Neutrophil (primary cell): Measurements from ENCODE around the gene CLEC1B.
"Not testable (repeated sequence)": the region's sequence is repeated elsewhere in the genome, so short reads cannot be mapped to it uniquely, and the experiment has no call there.

Experiments used
- H3K27ac ChIP-seq: fragments of 200-600 bp; sonication (generic); 2 replicates; pipeline ENCODE4 v1.5.1; 2016; ENCODE audit warnings: mild to moderate bottlenecking, moderate library complexity
- H3K27me3 ChIP-seq: fragments of 200-600 bp; sonication (generic); 2 replicates; pipeline ENCODE4 v1.6.0; 2016; ENCODE audit warnings: mild to moderate bottlenecking
- H3K36me3 ChIP-seq: fragments of 200-600 bp; sonication (generic); 2 replicates; pipeline ENCODE4 v1.5.1; 2017
- H3K4me1 ChIP-seq, 2 experiments: fragments of 200-600 bp in 1 of 2; sonication (generic) in 1 of 2; 1 replicate in 1 of 2; 2 replicates in 1 of 2; pipeline versions ENCODE4 v1.5.1 to v1.6.1; 2013 to 2016; ENCODE audit warnings: low read depth in 1 of 2, low read length in 1 of 2, mild to moderate bottlenecking in 1 of 2, moderate library complexity in 1 of 2; ENCODE audit not compliant: control insufficient read depth in 1 of 2, insufficient read depth in 1 of 2
- H3K4me3 ChIP-seq, 2 experiments: fragments of 200-600 bp in 1 of 2; sonication (generic) in 1 of 2; 1 replicate in 1 of 2; 2 replicates in 1 of 2; pipeline ENCODE4 v1.5.1; 2013 to 2016; ENCODE audit warnings: low read depth in 1 of 2, low read length in 1 of 2, mild to moderate bottlenecking in 1 of 2, moderate library complexity in 1 of 2
- H3K9me3 ChIP-seq: fragments of 200-600 bp; sonication (generic); 2 replicates; pipeline ENCODE4 v1.5.1; 2016
- TF ChIP-seq, protein P1 (sequence below): fragments of 200-600 bp; sonication (generic); IDR thresholded peaks from 2 replicates; pipeline ENCODE4 v1.5.1; 2016; ENCODE audit warnings: antibody characterized with exemption

CLEC1B gene

DNA sequence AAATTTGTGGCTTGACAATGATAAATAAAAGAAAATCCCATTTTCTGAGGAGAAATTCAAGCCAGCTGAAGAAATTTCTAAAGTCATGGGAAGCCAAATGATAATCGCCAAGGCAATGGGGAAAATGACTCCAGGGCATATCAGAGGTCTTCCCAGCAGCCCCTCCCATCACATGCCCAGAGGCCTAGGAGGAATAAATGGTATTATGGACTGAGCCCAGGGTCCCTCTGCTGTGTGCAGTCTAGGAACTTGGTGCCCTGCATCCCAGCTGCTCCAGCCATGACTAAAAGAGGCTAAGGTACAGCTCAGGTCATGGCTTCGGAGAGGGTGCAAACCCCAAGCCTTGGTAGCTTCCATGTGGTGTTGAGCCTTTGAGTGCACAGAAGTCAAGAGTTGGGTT lies 23.3 kb downstream of the CLEC1B start:
- Histone ChIP-seq H3K36me3 (peaks cover 5% of the 10 kb centered on the region), H3K27me3 (no peaks in the 10 kb centered on the region), H3K9me3 (no peaks in the 10 kb centered on the region), H3K4me3 (no peak overlapping the region), H3K27ac (peak overlapping the region; percentile 82), H3K4me1 (peaks cover 88 to 93% of the 10 kb centered on the region in 2 experiments)
- TF ChIP-seq, protein P1, sequence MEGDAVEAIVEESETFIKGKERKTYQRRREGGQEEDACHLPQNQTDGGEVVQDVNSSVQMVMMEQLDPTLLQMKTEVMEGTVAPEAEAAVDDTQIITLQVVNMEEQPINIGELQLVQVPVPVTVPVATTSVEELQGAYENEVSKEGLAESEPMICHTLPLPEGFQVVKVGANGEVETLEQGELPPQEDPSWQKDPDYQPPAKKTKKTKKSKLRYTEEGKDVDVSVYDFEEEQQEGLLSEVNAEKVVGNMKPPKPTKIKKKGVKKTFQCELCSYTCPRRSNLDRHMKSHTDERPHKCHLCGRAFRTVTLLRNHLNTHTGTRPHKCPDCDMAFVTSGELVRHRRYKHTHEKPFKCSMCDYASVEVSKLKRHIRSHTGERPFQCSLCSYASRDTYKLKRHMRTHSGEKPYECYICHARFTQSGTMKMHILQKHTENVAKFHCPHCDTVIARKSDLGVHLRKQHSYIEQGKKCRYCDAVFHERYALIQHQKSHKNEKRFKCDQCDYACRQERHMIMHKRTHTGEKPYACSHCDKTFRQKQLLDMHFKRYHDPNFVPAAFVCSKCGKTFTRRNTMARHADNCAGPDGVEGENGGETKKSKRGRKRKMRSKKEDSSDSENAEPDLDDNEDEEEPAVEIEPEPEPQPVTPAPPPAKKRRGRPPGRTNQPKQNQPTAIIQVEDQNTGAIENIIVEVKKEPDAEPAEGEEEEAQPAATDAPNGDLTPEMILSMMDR, result no peak

DNA sequence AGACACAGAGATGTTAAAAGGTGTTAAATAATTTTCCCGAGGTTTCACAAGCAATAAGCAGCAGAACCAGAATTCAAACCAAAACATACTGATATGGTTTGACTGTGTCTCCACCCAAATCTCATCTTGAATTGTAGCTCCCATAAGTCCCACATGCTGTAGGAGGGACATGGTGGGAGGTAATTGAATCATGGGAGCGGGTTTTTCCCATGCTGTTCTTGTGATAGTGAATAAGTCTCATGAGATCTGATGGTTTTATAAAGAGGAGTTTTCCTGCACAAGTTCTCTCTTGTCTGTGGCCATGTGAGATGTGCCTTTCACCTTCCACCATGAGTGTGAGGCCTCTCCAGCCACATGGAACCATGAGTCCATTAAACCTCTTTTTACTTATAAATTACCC lies 24.2 kb downstream of the CLEC1B start:
- H3K27ac ChIP-seq, result peak overlapping the region; percentile 82
- H3K4me1 ChIP-seq, result peaks cover 96 to 99% of the 10 kb centered on the region in 2 experiments
- H3K4me3 ChIP-seq, H3K27me3 ChIP-seq, H3K36me3 ChIP-seq, H3K9me3 ChIP-seq: not testable (repeated sequence)

DNA sequence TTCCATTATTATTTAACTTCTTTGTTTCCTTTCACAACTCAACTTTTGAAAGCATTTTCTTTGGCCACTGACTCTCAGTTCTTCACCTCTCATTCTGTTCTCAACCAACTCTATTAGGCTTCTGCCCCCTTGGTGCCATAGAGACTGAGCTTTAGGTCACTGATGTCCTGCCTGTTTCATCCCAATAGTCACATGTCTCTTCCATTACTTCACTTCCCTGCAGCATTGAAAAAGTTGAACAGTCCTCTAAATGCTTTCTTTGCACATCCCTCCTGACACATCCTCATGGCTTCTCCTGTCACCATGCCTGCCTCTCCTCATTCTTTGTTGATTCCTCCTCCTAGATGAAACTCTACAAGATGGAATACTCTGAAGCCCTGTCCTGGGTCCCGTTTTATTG lies 25.0 kb downstream of the CLEC1B start:
- no peaks in the 10 kb centered on the region for H3K27me3 ChIP-seq
- no peaks in the 10 kb centered on the region for H3K9me3 ChIP-seq
- peak overlapping the region; percentile 82 for H3K27ac ChIP-seq
- TF ChIP-seq, protein P1, result no peak
- H3K36me3 ChIP-seq, result no peaks in the 10 kb centered on the region
- H3K4me3 ChIP-seq, result peak overlapping the region; percentile 49 to 68
- H3K4me1 ChIP-seq, result peaks cover 93 to 98% of the 10 kb centered on the region in 2 experiments

DNA sequence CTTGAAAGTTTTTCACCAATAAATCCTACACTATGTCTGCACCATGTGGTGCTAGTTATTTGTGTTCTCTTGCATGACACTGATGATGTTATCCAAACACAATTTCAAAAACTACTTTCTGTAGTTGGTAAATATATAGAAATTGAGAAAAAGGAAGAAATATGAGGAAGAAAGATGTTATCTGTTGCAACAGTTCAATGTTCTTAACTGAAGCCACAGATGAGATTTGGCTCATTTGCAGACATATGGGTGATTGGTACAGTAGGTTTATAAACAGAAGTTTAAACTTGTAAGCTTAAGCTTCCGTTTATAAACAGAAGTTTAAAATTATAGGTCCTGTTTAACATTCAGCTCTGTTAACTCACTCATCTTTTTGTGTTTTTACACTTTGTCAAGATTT lies 27.7 kb downstream of the CLEC1B start, which contains the start of gene CLEC12A:
Gene CLEC12A (plus strand): TSS at position 229 of the 400 bp plus-strand sequence. CDS start 188 bp downstream, outside the sequence.
- peak within 1 kb of the TSS; percentile 82 for H3K27ac ChIP-seq
- peaks cover 65 to 83% of the 10 kb centered on the region in 2 experiments for H3K4me1 ChIP-seq
- H3K4me3 ChIP-seq, result peak within 1 kb of the TSS; percentile 49 to 68
- no peaks in the 10 kb centered on the region for H3K9me3 ChIP-seq
- TF ChIP-seq, protein P1, result no peak
- no peaks in the 10 kb centered on the region for H3K27me3 ChIP-seq
- no peaks in the 10 kb centered on the region for H3K36me3 ChIP-seq

DNA sequence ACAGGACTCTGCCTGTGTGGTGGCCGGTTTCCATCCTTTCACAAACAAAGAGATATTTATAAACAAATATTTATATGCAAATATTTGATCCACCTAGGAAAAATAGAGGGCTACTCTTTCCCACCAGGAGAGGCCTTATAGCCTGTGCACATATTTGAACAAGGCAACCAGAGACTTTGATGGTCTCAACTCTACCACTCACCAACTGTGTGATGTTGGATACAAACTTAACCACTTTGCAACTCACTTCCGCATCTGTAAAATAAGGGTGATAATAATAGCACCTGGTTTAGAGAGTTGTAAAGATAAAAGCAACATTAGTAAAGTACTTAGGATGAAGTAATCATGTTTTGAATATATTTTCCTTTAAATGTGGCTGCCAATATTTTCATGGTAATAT lies 29.2 kb downstream of the CLEC1B start:
- TF ChIP-seq, protein P1, result no peak
- no peak overlapping the region for H3K27ac ChIP-seq
- H3K4me3 ChIP-seq, result no peak overlapping the region
- no peaks in the 10 kb centered on the region for H3K36me3 ChIP-seq
- H3K27me3 ChIP-seq, result no peaks in the 10 kb centered on the region
- no peaks in the 10 kb centered on the region for H3K9me3 ChIP-seq
- H3K4me1 ChIP-seq, result peaks cover 50 to 72% of the 10 kb centered on the region in 2 experiments

DNA sequence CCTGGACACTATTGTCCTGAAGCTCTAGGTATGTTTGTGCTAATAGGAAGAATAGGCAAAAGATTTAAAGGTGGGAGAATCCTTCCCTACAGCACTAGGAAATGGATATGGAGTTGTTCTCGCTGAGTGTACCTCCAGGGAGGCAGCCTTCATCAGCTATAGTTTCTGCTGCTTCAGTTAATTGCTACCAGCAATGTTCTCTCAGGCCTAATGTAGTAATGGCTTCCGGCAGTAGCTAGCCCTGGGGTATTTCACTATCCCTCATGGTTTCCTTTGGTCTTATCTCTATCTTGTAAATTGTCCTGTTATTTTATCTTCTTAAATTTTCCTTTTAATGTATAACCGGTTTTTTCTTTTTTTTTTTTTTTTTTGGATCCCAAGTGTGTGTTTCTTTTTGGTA lies 37.0 kb downstream of the CLEC1B start:
- no peaks in the 10 kb centered on the region for H3K27me3 ChIP-seq
- no peaks in the 10 kb centered on the region for H3K36me3 ChIP-seq
- H3K4me1 ChIP-seq, result peaks cover 8 to 24% of the 10 kb centered on the region in 2 experiments
- H3K27ac ChIP-seq, result no peak overlapping the region
- H3K4me3 ChIP-seq, result no peak overlapping the region
- TF ChIP-seq, protein P1, result no peak
- H3K9me3 ChIP-seq, result no peaks in the 10 kb centered on the region
